Measurements from ENCODE around the gene SLC22A6.

Gene SLC22A6

GRCh38 chr11:62985041-62985750 is 429 bp upstream of the SLC22A6 start:
- TF ChIP-seq TCF12 (IDR thresholded peaks at IDR 0.05; ENCODE audit: low read depth) (no peak), YY1 (IDR thresholded peaks at IDR 0.05; ENCODE audit: low read depth) (no peak), ZBTB7A (IDR thresholded peaks at IDR 0.05; ENCODE audit: low read depth) (no peak)

DNA sequence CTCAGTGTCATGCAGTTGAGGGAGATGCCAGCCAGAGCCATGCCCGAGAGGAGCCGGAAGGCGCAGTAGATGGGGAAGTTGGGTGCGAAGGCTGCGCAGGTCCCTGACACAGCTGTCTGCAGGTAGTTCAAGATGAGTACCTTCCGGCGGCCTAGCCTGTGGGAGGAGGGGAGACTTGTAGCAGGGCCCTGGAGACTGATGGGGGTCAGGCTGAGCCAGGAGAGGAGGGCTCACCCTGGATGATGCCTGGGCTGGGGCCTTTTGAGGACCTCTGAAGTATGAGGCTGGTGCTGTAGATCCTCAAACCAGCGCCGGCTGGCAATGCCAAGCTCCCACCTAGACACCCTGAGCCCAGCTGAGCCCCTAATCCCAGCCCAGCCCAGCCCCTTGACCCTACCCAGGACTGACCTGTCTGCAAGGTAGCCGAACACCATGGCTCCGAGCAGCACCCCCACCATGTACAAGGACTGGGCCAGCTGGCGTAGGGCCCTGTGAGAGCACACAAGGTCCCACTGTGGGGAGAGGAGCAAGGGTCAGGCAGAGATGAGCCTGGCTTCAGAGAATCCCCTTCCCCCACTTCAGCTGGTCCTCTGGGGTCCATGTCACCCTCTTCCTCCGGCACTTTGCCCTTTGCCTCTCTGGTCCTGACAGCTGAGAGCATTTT is 1.1 kb downstream of the SLC22A6 start:
- no peak for TF ChIP-seq YY1 (IDR thresholded peaks at IDR 0.05; ENCODE audit: low read depth)
- TF ChIP-seq FOXM1 (IDR thresholded peaks at IDR 0.05; ENCODE audit: borderline replicate concordance, low read depth), result no peak
- no peak for TF ChIP-seq RAD21 (IDR thresholded peaks at IDR 0.05; ENCODE audit: low read depth)
- TF ChIP-seq, protein P1, sequence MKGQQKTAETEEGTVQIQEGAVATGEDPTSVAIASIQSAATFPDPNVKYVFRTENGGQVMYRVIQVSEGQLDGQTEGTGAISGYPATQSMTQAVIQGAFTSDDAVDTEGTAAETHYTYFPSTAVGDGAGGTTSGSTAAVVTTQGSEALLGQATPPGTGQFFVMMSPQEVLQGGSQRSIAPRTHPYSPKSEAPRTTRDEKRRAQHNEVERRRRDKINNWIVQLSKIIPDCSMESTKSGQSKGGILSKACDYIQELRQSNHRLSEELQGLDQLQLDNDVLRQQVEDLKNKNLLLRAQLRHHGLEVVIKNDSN (IDR thresholded peaks at IDR 0.05), result no peak
- TF ChIP-seq, protein P2, sequence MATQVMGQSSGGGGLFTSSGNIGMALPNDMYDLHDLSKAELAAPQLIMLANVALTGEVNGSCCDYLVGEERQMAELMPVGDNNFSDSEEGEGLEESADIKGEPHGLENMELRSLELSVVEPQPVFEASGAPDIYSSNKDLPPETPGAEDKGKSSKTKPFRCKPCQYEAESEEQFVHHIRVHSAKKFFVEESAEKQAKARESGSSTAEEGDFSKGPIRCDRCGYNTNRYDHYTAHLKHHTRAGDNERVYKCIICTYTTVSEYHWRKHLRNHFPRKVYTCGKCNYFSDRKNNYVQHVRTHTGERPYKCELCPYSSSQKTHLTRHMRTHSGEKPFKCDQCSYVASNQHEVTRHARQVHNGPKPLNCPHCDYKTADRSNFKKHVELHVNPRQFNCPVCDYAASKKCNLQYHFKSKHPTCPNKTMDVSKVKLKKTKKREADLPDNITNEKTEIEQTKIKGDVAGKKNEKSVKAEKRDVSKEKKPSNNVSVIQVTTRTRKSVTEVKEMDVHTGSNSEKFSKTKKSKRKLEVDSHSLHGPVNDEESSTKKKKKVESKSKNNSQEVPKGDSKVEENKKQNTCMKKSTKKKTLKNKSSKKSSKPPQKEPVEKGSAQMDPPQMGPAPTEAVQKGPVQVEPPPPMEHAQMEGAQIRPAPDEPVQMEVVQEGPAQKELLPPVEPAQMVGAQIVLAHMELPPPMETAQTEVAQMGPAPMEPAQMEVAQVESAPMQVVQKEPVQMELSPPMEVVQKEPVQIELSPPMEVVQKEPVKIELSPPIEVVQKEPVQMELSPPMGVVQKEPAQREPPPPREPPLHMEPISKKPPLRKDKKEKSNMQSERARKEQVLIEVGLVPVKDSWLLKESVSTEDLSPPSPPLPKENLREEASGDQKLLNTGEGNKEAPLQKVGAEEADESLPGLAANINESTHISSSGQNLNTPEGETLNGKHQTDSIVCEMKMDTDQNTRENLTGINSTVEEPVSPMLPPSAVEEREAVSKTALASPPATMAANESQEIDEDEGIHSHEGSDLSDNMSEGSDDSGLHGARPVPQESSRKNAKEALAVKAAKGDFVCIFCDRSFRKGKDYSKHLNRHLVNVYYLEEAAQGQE (IDR thresholded peaks at IDR 0.05; ENCODE audit: low read depth), result no peak
- no peak for TF ChIP-seq TCF12 (IDR thresholded peaks at IDR 0.05; ENCODE audit: low read depth)
- no peak for TF ChIP-seq EP300 (IDR thresholded peaks at IDR 0.05; ENCODE audit: borderline replicate concordance)
- no peak for TF ChIP-seq NFIC (IDR thresholded peaks at IDR 0.05)
- no peak for TF ChIP-seq ZBTB7A (IDR thresholded peaks at IDR 0.05; ENCODE audit: low read depth)
- no peak for TF ChIP-seq CREB1 (IDR thresholded peaks at IDR 0.05; ENCODE audit: low read depth)
- no peak for TF ChIP-seq CEBPB (IDR thresholded peaks at IDR 0.05)
- no peak for TF ChIP-seq TEAD4 (IDR thresholded peaks at IDR 0.05)
- TF ChIP-seq, protein P3, sequence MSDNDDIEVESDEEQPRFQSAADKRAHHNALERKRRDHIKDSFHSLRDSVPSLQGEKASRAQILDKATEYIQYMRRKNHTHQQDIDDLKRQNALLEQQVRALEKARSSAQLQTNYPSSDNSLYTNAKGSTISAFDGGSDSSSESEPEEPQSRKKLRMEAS (IDR thresholded peaks at IDR 0.05), result no peak
- no peak for TF ChIP-seq TAF1 (IDR thresholded peaks at IDR 0.05; ENCODE audit: low read depth)
- no peak for TF ChIP-seq EGR1 (IDR thresholded peaks at IDR 0.05)

- no peak for TF ChIP-seq ZBTB7A (IDR thresholded peaks at IDR 0.05; ENCODE audit: low read depth)
- 0 out of 2 replicates have a peak, but pooled peaks have one; percentile 19 for TF ChIP-seq RAD21 (IDR thresholded peaks at IDR 0.05; ENCODE audit: low read depth)
These were observed 3.0 kb downstream of the SLC22A6 start for GRCh38 chr11:62981743-62982142.

DNA sequence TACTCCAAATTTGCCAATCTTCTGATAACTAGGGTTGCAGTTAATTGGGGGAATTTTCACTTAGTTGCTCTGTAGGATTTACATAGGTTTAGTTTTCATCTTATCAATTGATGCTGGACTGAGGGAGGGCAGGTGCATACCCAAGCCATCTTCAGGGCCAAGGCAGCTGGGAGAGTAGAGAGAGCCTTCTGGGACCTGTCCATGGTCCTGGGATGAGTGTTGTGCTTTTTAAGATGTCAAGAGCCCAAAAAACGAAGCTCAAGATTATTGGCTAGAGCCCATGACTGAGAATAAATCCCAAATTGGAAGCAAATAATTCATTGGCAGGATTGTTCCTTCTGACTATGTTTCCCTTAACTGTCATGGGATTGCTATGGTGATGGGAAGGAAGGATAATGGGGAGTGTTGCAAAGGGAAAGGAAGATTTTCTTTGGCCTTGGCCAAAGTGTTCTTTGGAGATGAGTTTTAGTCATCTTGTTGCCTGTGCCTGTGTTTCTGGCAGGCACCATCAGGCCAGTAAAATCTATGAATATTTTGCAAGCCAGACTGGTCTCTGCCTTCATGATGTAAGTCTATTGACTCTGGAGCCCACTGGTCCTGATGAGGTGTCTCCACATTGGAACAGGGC is 4.5 kb downstream of the SLC22A6 start:
- TF ChIP-seq NFIC (IDR thresholded peaks at IDR 0.05) (no peak), TCF12 (IDR thresholded peaks at IDR 0.05; ENCODE audit: low read depth) (no peak), EP300 (IDR thresholded peaks at IDR 0.05; ENCODE audit: borderline replicate concordance) (no peak), EGR1 (IDR thresholded peaks at IDR 0.05) (no peak), ZBTB7A (IDR thresholded peaks at IDR 0.05; ENCODE audit: low read depth) (no peak)
- TF ChIP-seq, protein P2 (IDR thresholded peaks at IDR 0.05; ENCODE audit: low read depth), result peak; percentile 89

GRCh38 chr11:62976109-62976508 is 8.7 kb downstream of the SLC22A6 start:
- TF ChIP-seq TAF1 (IDR thresholded peaks at IDR 0.05; ENCODE audit: low read depth), result no peak
- no peak for TF ChIP-seq CREB1 (IDR thresholded peaks at IDR 0.05; ENCODE audit: low read depth)
- TF ChIP-seq, protein P2 (IDR thresholded peaks at IDR 0.05; ENCODE audit: low read depth), result no peak
- TF ChIP-seq, protein P1 (IDR thresholded peaks at IDR 0.05), result no peak
- no peak for TF ChIP-seq NFIC (IDR thresholded peaks at IDR 0.05)
- no peak for TF ChIP-seq CEBPB (IDR thresholded peaks at IDR 0.05)
- no peak for TF ChIP-seq TCF12 (IDR thresholded peaks at IDR 0.05; ENCODE audit: low read depth)
- no peak for TF ChIP-seq EP300 (IDR thresholded peaks at IDR 0.05; ENCODE audit: borderline replicate concordance)
- no peak for TF ChIP-seq ZBTB7A (IDR thresholded peaks at IDR 0.05; ENCODE audit: low read depth)
- no peak for TF ChIP-seq FOXM1 (IDR thresholded peaks at IDR 0.05; ENCODE audit: borderline replicate concordance, low read depth)
